Measurements from ENCODE around the gene ZNF496.

DNA sequence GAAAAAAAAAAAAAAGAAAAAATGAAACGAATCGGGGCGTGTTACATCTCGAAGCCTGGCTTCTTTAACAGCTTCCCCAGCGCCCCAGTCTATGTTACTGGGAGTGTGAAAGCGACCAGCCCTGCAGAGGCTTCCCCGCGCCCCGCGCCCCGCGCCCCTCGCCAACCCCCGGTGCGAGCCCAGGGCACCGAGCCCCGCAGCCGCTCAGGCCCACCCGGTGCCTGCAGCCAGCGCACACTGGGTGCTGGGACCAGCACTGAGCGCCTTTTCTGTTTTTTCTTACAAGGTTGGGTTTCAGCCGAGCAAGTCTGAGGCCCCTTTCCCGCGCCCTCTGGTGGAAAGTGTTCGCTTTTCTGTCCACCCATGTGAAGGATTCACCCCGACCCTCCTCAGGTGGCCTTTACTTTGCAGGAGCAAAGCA, 42.1 kb upstream of the ZNF496 start:
- TF ChIP-seq POLR2A (IDR thresholded peaks at IDR 0.05) (no peak), CTCF (IDR thresholded peaks at IDR 0.05) (peak; percentile 33 to 67 (median 43))
